ENCODE results near the gene UBAP2L.

Gene UBAP2L, protein sequence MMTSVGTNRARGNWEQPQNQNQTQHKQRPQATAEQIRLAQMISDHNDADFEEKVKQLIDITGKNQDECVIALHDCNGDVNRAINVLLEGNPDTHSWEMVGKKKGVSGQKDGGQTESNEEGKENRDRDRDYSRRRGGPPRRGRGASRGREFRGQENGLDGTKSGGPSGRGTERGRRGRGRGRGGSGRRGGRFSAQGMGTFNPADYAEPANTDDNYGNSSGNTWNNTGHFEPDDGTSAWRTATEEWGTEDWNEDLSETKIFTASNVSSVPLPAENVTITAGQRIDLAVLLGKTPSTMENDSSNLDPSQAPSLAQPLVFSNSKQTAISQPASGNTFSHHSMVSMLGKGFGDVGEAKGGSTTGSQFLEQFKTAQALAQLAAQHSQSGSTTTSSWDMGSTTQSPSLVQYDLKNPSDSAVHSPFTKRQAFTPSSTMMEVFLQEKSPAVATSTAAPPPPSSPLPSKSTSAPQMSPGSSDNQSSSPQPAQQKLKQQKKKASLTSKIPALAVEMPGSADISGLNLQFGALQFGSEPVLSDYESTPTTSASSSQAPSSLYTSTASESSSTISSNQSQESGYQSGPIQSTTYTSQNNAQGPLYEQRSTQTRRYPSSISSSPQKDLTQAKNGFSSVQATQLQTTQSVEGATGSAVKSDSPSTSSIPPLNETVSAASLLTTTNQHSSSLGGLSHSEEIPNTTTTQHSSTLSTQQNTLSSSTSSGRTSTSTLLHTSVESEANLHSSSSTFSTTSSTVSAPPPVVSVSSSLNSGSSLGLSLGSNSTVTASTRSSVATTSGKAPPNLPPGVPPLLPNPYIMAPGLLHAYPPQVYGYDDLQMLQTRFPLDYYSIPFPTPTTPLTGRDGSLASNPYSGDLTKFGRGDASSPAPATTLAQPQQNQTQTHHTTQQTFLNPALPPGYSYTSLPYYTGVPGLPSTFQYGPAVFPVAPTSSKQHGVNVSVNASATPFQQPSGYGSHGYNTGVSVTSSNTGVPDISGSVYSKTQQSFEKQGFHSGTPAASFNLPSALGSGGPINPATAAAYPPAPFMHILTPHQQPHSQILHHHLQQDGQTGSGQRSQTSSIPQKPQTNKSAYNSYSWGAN

DNA sequence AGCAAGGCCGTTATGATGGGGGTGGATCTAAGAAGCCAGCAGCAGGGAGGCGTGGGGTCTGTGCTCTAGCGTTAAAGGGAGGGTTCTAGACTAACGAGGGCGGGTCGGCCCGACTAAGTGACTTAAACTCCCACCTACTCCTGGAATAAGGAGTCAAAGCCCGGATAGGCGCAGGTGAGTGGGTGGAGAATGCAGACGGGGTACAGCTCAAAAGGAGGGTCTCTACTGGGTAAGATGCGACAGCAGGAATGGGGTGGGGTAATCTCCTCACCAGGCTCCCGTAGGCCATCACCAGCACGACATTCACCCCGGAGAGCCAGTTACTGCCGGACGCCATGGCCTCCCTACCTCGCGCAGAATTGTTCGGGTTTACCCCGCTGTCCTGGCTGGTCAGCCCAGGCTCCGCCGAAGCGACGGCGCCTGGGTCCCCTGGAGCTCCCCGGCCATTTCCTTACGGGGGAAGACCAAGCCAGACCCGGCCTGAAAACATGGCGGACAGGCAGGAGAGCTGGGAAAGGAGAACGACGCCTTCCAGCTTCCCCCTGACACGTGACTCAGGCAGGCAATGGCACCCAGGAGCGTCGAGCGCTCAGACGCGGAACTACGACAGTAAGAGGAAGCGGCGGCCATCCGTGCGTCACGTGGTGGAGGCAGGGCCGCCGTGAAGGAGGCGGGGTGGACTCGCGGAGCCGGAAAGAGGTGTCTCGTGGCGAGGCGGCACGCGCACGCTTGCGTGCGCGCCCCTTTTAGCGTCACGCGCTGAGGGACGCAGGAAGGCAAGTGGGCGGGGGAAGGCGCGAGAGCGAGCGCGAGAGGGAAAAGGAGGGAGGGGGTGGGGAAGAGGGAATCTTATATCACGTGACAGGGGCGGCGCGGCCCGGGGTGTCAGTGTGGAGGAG, at the start of gene UBAP2L:
Gene UBAP2L, plus strand, starts transcription at position 885 of the 899 bp plus-strand sequence. CDS start 4,169 bp downstream, outside the sequence.
- peak; percentile 100 for DNase-seq (ENCODE audit: low spot score)

DNA sequence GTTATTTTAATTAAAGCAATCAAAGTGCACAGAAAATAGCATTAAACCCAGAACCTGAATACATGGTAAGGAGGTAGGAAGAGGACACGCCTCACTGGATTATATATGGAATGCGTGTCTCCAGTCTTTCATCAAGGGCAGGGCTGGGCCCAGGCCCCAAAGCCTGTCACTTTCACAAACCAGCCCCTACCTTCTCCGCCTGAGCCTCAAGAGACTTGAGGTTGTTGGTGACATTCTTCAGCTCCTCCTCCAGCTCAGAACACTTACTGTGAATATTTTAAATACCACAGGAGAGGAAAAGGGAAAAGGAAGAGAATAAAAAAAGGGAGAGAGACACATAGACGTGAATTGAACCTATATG, 49.6 kb upstream of the UBAP2L start:
- DNase-seq (ENCODE audit: low spot score) = no peak

GRCh38 chr1:154171880-154172279, 48.9 kb upstream of the UBAP2L start:
- DNase-seq (ENCODE audit: low spot score) = no peak

DNA sequence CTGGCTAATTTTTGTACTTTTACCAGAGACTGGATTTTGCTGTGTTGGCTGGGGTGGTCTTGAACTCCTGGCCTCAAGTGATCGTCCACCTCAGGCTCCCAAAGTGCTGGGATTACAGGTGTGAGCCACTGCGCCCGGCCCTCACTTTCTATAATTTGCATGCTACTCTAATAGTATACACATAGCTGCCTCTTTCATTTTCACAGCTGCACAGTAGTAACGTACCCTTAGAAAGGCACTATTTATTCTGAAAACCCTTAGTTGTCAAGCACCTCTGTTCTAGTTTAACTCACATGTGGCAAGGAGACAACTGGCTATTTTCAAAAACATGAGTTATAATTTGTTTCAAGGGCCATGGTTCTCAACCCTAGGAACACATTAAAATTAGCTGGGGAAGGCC, 46.1 kb upstream of the UBAP2L start:
- no peak for DNase-seq (ENCODE audit: low spot score)

DNA sequence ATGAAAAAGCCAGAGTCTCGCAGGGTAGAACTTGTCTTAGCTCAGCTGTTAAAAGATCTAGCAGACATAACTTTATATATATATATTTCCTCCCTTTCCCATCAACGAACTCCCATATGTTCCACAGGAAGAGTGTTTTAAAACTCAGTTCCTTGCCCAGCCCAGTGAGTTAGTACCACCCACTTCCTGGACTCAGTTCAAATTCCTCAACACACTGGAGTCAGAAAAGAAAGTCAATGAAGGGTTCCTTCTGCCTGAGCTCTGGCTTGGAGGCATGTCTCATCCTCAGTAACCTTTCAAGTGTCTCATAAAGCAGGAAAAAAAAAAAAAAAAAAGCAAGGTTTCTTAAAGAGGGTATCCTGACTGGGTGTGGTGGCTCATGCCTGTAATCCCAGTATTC, 44.4 kb upstream of the UBAP2L start:
- DNase-seq (ENCODE audit: low spot score) = peak; percentile 49

DNA sequence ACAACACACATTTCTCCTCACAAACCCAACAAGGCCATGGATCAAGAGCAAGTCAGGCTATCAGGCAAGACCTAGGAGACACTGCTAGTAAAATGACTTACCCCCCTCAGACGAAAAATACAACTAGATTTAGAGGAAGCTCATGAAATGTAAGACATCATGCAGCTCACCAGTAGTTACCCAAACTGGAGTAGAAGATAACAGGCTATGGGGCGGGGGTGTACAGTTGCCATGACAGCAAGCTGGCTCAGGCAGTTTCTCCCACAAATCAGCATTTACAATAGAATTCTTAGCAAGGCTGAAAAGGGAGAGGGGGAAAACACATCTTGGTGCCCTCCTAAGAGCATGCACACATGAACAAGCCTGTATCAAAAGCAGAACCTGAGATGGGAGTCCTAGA, 42.7 kb upstream of the UBAP2L start:
- DNase-seq (ENCODE audit: low spot score) = peak; percentile 70

DNA sequence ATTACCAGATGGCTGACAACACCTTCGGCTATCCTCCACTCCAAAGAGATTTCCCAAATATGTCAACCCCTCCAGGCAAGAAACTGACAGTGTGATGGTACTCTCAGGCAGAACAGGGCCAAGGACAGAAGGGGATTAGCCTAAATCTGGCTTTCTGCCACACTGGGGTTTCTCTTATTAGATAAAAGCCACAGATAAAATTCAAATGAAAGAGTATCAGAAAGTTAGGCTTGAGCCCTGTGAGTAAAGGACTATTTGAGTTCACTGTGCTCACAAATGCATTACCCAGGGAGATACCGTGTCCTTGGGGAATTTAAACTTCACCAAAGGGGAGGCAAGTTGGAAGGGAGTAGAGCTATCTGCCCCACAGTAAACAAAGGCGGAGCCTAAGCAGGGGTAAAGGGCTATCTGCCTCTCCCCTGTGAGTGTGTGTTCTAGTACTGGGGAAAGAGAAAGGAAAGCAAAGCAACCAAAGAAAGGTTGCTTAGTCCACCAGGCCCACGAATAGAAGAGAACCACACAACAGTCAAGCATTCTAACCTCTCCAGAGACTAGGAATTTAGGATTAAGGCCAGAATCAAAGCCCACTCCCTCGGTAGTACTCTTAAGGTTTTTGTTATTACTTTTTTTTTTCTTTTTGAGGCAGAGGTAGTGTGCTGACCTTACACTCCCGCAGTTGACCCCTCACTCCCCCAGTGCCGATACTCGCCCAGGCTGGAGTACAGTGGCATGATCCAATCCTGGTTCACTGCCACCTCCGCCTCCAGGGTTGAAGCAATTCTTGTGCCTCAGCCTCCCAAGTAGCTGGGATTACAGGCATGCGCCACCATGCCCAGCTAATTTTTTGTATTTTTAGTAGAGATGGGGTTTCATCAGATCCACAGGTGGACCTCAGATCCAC, 41.6 kb upstream of the UBAP2L start:
- DNase-seq (ENCODE audit: low spot score) = no peak

- DNase-seq (ENCODE audit: low spot score) = peak; percentile 34
These were observed 40.6 kb upstream of the UBAP2L start for GRCh38 chr1:154179946-154180687.

- DNase-seq (ENCODE audit: low spot score) = no peak
These were observed 38.8 kb upstream of the UBAP2L start for GRCh38 chr1:154181944-154182343.

DNA sequence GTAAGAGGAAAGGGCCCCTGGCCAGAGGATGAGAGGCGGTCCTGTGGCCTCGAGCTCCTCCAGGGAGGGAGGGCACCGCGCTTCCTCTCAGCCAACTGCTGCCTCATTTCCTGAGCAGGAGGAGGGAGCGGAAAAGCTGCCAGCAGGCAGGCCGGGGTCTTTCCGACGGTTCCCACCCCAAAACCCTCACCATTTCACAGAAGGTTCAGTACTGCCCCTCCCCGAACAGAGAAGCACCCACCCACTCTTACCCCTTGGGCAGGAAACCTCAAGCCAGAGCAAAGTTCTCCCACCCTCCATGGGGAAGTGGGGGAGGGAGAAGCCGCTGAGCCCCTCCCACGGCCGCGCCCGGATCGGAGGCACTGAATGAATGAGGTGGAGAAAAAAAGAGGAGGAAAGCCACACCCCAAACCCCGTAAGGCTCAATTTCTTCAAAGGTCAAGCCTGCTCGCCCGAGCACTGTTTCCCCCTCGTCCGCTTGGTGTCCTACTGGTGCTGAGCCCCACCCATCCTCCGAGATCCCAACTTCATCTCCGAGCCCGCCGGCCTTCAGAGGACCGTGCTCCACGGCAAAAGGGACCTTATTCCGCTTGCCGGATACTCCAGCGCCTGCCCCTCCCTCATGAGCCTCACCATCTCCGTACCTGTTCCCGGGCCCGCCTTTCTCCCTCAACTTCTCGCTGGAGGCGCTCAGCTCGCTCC, 38.3 kb upstream of the UBAP2L start:
- DNase-seq (ENCODE audit: low spot score) = peak; percentile 78

GRCh38 chr1:154183046-154183915, 37.5 kb upstream of the UBAP2L start:
- DNase-seq (ENCODE audit: low spot score) = peak; percentile 97

DNA sequence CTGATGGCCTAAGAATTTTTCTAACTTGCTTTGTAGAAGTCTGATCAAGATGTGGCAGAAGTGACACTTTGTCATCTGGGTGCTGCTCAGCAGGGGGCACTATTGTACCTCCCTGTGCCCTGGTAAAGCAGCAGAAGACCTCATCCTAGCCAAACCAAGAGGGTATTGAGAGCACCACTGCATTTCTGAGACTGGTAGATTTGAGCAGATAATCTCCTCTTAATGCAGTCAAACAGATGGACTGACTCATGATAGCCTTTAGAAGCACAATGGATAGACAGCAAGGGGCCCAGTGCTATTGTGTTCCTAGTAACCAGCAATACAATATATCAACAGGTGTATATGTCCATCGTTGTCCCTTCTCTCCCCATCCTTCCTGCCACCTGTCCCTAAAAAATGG, 34.6 kb upstream of the UBAP2L start:
- DNase-seq (ENCODE audit: low spot score) = peak; percentile 47

DNA sequence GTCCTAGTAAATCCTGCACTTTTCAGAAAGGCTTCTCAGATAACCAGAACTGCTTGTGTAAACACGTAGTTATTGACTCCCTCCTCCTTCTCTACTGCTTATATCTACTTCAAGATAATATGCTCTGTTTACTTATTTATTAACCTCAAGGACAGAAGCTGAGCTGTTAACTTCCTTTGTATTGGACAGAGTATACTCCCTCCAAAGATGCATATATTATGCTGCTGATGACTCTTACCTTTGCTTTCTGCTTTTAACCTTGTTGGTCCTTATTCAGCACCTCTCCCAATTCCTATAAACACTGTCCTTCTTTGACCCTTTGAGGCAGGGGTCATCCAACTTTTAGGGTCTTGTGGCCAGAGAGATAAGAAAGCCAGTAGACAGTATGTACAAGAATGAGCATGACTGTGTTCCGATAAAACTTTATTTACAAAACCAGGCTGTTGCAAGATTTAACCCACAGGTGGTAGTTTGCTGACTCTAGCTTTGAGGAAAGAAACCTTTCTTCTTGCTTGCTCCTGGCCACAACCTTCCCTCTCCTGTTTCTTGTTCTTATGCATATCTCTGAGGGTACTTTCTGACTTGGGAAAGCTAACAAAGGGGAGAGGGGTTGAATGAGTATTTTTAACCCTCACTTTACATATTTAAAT, 33.8 kb upstream of the UBAP2L start:
- DNase-seq (ENCODE audit: low spot score) = no peak

- no peak for DNase-seq (ENCODE audit: low spot score)
These were observed 30.2 kb upstream of the UBAP2L start for GRCh38 chr1:154190550-154190949.

DNA sequence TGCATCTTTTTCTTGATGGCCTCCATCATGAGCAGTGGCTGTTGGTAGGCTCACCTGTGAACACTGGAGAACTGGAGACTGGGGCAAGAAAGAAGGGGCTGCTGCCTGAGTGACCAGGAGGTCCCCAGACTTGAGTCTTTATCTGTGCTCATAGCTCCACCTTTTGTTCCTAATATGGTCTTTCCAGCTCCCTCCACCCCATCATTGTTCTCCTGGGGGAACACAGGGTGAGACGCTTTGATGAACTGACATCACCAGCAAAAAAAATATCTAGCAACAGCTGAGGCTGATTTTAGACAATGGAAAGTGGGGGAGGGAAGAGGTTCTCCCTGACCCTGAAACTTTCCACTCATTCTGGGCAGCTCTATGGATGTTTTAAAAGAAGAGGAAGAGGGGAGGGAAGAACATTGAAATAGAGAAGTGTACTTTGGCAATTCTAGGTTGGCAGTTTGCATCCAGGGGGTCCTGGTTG, 28.7 kb upstream of the UBAP2L start, which contains the start of gene TPM3:
Gene TPM3, minus strand, starts transcription at position 111 of the 472 bp plus-strand sequence. Its CDS starts 82 bp downstream, at position 29.
- no peak for DNase-seq (ENCODE audit: low spot score)

- DNase-seq (ENCODE audit: low spot score) = no peak
These were observed 28.3 kb upstream of the UBAP2L start for GRCh38 chr1:154192476-154192875.

GRCh38 chr1:154193821-154194220, 26.9 kb upstream of the UBAP2L start:
- no peak for DNase-seq (ENCODE audit: low spot score)

All from Ammon's horn (tissue), 1 donor.